Lower lobe of right lung (tissue), 2 donors: ENCODE data around the gene PRR33. TPM values are rescaled to one million over a fixed set of nuclear protein-coding genes. Genes with fewer than 3 reads are reported as not detected.
"Not testable (repeated sequence)": the region's sequence is repeated elsewhere in the genome, so short reads cannot be mapped to it uniquely, and the experiment has no call there.

Experiments
- ATAC-seq, 2 donors: fragments of 200-7000 bp; cut with Tn5 transposase; one replicate each; pipeline ENCODE4 v1.9.1; 2020 to 2022; ENCODE audit warnings: mild to moderate bottlenecking in 2 of 2, moderate library complexity in 2 of 2
- DNase-seq: peaks from one replicate; pipeline ENCODE4 v3.0.0-alpha.2; 2020
- H3K27ac ChIP-seq: fragments of 200-600 bp; one replicate; pipeline ENCODE4 v1.8.0; 2022
- H3K27me3 ChIP-seq: fragments of 200-600 bp; one replicate; pipeline ENCODE4 v1.8.0; 2022; ENCODE audit warnings: low read depth
- H3K36me3 ChIP-seq: fragments of 200-600 bp; one replicate; pipeline ENCODE4 v1.8.0; 2022; ENCODE audit warnings: mild to moderate bottlenecking
- H3K4me1 ChIP-seq: fragments of 200-600 bp; one replicate; pipeline ENCODE4 v1.8.0; 2022
- H3K4me3 ChIP-seq: fragments of 200-600 bp; one replicate; pipeline ENCODE4 v1.8.0; 2022; ENCODE audit warnings: mild to moderate bottlenecking
- H3K9me3 ChIP-seq: fragments of 200-600 bp; one replicate; pipeline ENCODE4 v1.8.0; 2022
- CTCF ChIP-seq: fragments of 200-600 bp; IDR thresholded peaks from one replicate; pipeline ENCODE4 v1.8.0; 2022; ENCODE audit warnings: antibody characterized with exemption, mild to moderate bottlenecking
- intact Hi-C: fragments of 100-400 bp; cut with DNase I; formaldehyde crosslinking; loops from one replicate; pipeline ENCODE4 v1.11.0; 2022
- long read RNA-seq: library from polyadenylated mRNA; unstranded; transcript quantifications from one replicate; pipeline ENCODE4 v2.0.0, GENCODE V29; 2021
- total RNA-seq: library from RNA; stranded (reverse); fragmentation: NEBNext Ultra II Directional; extraction: Animal tissue kit (Norgen Biotek cat#: 25700); gene quantifications from one replicate; pipeline ENCODE4 v1.2.1, GENCODE V29; 2021
- donor health status: DM: no; HTN: yes; CAD: no; lungs with severe emphysema.

PRR33 gene
- not detected for total RNA-seq
- long read RNA-seq, result 0 reads

GRCh38 chr11:1891831-1892115 is at the start of gene PRR33:
TSS of gene PRR33 (minus strand) at chr11:1891895. CDS start at chr11:1890584, 1,311 bp downstream.
- no peak for TF ChIP-seq CTCF
- no peak for ATAC-seq
- intact Hi-C loops, result loop anchor here (2.0 kb wide), 1 partner anchor 25 kb away; no protein-coding TSS in a partner anchor

GRCh38 chr11:1939788-1940187 is 48.1 kb upstream of the PRR33 start:
- intact Hi-C loops, H3K4me1 ChIP-seq, DNase-seq, H3K36me3 ChIP-seq, H3K4me3 ChIP-seq, H3K27ac ChIP-seq, H3K9me3 ChIP-seq, H3K27me3 ChIP-seq: not testable (repeated sequence)
- ATAC-seq, result peak in 1 of 2 donors; percentile 65

More at GRCh38 chr11:1891831-1892115, at the start of gene PRR33:
- Histone ChIP-seq H3K27ac (no peak within 1 kb of the TSS), H3K9me3 (no peaks in the 10 kb centered on the region), H3K4me3 (no peak within 1 kb of the TSS), H3K27me3 (no peaks in the 10 kb centered on the region), H3K36me3 (peaks cover 13% of the 10 kb centered on the region), H3K4me1 (no peaks in the 10 kb centered on the region)
- DNase-seq, result no peak

DNA sequence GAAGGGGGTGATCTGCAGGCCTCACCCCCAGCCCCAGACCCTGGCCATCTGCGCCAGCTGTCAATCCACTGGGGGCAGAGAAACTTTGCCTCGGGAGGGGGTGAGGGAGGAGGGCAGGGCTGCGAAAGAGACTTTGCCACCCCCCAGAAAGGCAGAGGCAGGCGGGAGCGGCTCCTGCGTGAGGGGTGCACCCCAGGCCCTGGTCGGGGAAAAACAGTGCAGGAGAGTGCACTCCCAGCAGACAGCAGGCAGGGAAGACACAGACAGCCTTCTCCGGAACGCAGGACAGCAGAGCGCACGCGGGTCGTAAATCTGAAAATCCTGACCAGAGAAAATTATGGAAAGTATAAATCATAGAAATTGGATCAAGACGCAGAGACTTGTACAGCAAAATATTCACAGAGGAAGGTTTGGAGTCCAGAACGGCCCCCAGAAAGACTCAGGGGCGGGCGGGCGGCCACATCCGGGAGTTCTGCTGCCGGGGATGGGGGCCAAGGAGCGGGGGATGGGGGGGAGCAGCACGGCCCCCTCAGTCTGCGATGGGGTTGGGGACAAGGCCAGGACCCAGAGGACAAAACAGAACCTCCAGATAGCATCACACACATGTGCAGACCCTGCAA is 47.4 kb upstream of the PRR33 start:
- no peak for ATAC-seq
- Histone ChIP-seq H3K4me1 (no peaks in the 10 kb centered on the region), H3K9me3 (no peaks in the 10 kb centered on the region), H3K4me3 (no peak overlapping the region), H3K27ac (no peak overlapping the region), H3K27me3 (peaks cover 4% of the 10 kb centered on the region), H3K36me3 (no peaks in the 10 kb centered on the region)
- no peak for TF ChIP-seq CTCF
- no peak for DNase-seq
- intact Hi-C loops, result no loop called here

- H3K27ac ChIP-seq, result no peak overlapping the region
- H3K4me1 ChIP-seq, result no peaks in the 10 kb centered on the region
- H3K36me3 ChIP-seq, result no peaks in the 10 kb centered on the region
- no peak for TF ChIP-seq CTCF
- peaks cover 4% of the 10 kb centered on the region for H3K27me3 ChIP-seq
- no peak overlapping the region for H3K4me3 ChIP-seq
- H3K9me3 ChIP-seq, result no peaks in the 10 kb centered on the region
- ATAC-seq (peak in 1 of 2 donors; percentile 8), DNase-seq (peak; percentile 38)
- intact Hi-C loops, result no loop called here
These were observed 46.8 kb upstream of the PRR33 start for GRCh38 chr11:1938343-1939005.

DNA sequence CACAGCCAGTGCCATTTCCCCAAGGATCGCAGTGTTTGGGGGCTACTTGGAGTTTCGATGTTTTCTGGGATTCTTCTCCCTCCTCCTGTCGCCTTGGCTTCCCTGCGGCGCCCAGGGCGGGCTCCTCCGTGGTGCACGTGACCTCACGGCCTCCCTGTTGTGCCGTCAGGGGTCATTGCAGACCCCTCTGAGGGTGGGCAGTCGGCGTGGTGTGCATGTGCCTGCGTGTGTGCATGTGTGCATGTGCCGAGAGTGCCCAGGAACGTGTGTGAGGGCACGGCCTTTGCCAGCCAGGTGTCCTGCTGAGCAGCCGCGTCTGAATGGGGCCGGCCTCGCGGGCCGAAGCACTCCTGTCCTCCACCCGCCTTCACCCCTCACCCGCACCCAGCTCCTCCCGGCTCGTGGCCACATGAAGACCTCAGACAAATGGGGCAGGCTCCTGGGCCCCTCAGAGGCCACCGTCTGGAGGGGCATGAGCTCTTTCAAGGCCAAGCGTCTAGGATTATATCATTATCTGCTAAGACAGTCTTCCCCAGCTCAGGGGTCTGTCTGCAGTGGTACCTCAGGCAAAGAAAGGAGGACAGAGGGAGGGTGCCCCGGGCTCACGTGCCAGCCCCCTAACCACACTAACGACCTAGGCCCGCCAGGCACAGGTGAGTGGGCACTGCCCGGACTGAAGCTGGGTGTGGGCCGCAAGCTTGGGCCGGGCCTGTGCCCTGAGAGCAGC is 46.1 kb upstream of the PRR33 start:
- no peak for ATAC-seq
- H3K27ac ChIP-seq, result no peak overlapping the region
- TF ChIP-seq CTCF, result no peak
- no peaks in the 10 kb centered on the region for H3K9me3 ChIP-seq
- DNase-seq, result peak; percentile 41
- peaks cover 4% of the 10 kb centered on the region for H3K27me3 ChIP-seq
- intact Hi-C loops, result no loop called here
- no peaks in the 10 kb centered on the region for H3K4me1 ChIP-seq
- H3K4me3 ChIP-seq, result no peak overlapping the region
- H3K36me3 ChIP-seq, result no peaks in the 10 kb centered on the region
